ENCODE results near the gene CHST11.

The CHST11 gene

GRCh38 chr12:104697186-104697585 lies 240.4 kb downstream of the CHST11 start:
- TF ChIP-seq CTCF (IDR thresholded peaks at IDR 0.05) = no peak

GRCh38 chr12:104698871-104699270 lies 242.1 kb downstream of the CHST11 start:
- TF ChIP-seq CTCF (IDR thresholded peaks at IDR 0.05) = no peak

GRCh38 chr12:104699489-104700190 lies 242.9 kb downstream of the CHST11 start:
- no peak for TF ChIP-seq CTCF (IDR thresholded peaks at IDR 0.05)

- no peak for TF ChIP-seq CTCF (IDR thresholded peaks at IDR 0.05)
Measured at GRCh38 chr12:104700324-104700723, 243.6 kb downstream of the CHST11 start.

GRCh38 chr12:104701301-104701700 lies 244.6 kb downstream of the CHST11 start:
- TF ChIP-seq CTCF (IDR thresholded peaks at IDR 0.05) = no peak

GRCh38 chr12:104701756-104702155 lies 245.0 kb downstream of the CHST11 start:
- no peak for TF ChIP-seq CTCF (IDR thresholded peaks at IDR 0.05)

GRCh38 chr12:104702565-104703139 lies 245.9 kb downstream of the CHST11 start:
- TF ChIP-seq CTCF (IDR thresholded peaks at IDR 0.05) = no peak
